Heart right ventricle (tissue), 16 donors: ENCODE results near the gene IFNAR2. TPM values are rescaled to one million over a fixed set of nuclear protein-coding genes. Genes with fewer than 3 reads are reported as not detected.

Experiments
- ATAC-seq, 8 donors: fragments of 200-7000 bp; cut with Tn5 transposase; one replicate each; pipeline ENCODE4 v1.9.1; 2020; ENCODE audit warnings: mild to moderate bottlenecking in 8 of 8, moderate library complexity in 8 of 8, moderate number of reproducible peaks in 1 of 8
- DNase-seq, 2 donors: peaks; one replicate each; pipeline ENCODE4 v3.0.0-alpha.2; 2020
- H3K27ac ChIP-seq, 10 donors: fragments of 200-600 bp; sonication (generic) in 2 of 10; one replicate each; pipeline versions ENCODE4 v1.5.0 to v1.8.0; 2020 to 2022; ENCODE audit warnings: mild to moderate bottlenecking in 3 of 10
- H3K27me3 ChIP-seq, 7 donors: fragments of 200-600 bp; one replicate each; pipeline ENCODE4 v1.8.0; 2021 to 2022; ENCODE audit warnings: mild to moderate bottlenecking in 2 of 7
- H3K36me3 ChIP-seq, 9 donors: fragments of 200-600 bp; sonication (generic) in 1 of 9; one replicate each; pipeline versions ENCODE4 v1.5.0 to v1.8.0; 2020 to 2022; ENCODE audit warnings: mild to moderate bottlenecking in 2 of 9
- H3K4me1 ChIP-seq, 9 donors: fragments of 200-600 bp; sonication (generic) in 1 of 9; one replicate each; pipeline versions ENCODE4 v1.5.0 to v1.8.0; 2020 to 2022; ENCODE audit warnings: mild to moderate bottlenecking in 4 of 9
- H3K4me3 ChIP-seq, 10 donors: fragments of 200-600 bp; sonication (generic) in 2 of 10; one replicate each; pipeline versions ENCODE4 v1.5.0 to v1.8.0; 2020 to 2022; ENCODE audit warnings: mild to moderate bottlenecking in 7 of 10, moderate library complexity in 2 of 10
- H3K9me3 ChIP-seq, 11 donors: fragments of 200-600 bp in 10 of 11; sonication (generic) in 2 of 11; one replicate each; pipeline versions ENCODE4 v1.5.0 to v1.8.0; 2013 to 2022; ENCODE audit warnings: mild to moderate bottlenecking in 2 of 11, control low read depth in 1 of 11, moderate library complexity in 1 of 11
- WGBS, 2 donors: extraction: QIAGEN DNeasy Blood & Tissue Kit; methylation state at CpG; one replicate each; pipeline ENCODE4 v1.1.7; 2013; ENCODE audit warnings: inconsistent platforms in 1 of 2; 5-methylcytosine and 5-hydroxymethylcytosine counted together
- intact Hi-C, 10 donors: fragments of 100-400 bp; cut with DNase I; formaldehyde crosslinking; loops; one replicate each; pipeline versions ENCODE4 v1.11.1 to v1.14.2; 2022
- polyA plus RNA-seq, 2 donors: library from polyadenylated mRNA; stranded (reverse); fragments of 200-250 nt; gene quantifications; one replicate each; pipeline ENCODE4 v1.2.3, GENCODE V29; 2013
- total RNA-seq, 10 donors: library from RNA; stranded (reverse); fragmentation: NEBNext Ultra II Directional in 3 of 10; extraction: Animal tissue kit (Norgen Biotek cat#: 25700) in 3 of 10; gene quantifications; one replicate each; pipeline versions ENCODE4 v1.2.1 to v1.2.4, GENCODE V29; 2021 to 2023
- TF ChIP-seq, protein P1 (sequence below), 9 donors: fragments of 200-600 bp; sonication (generic) in 2 of 9; IDR thresholded peaks; one replicate each; pipeline versions ENCODE4 v1.5.0 to v1.8.0; 2021 to 2022; ENCODE audit warnings: antibody characterized with exemption in 9 of 9, mild to moderate bottlenecking in 5 of 9, moderate library complexity in 1 of 9
- donor health status: Arrhythmogenic right ventricular cardiomyopathy.
- donor health status: ischemic (EF 13 %, LVEDD 7.1; RV severe dilation, severe dysfunction).
- donor health status: healthy with polysubstance abuse.
- donor health status: DM: no; HTN: yes; CAD: no.
- donor health status: DM: no; HTN: no; CAD: no.
- donor health status: ischemic (EF 25% LVEDD 6.9; RV normal size, moderate dysfunction).
- donor health status: ischemic (EF 25% LVEDD 5.7; RV mildly dilated, moderate dysfunction).
- donor health status: healthy.
- donor health status: DM: yes; HTN: yes; CAD: no.
- donor health status: Ischemic cardiomyopathy.
- donor health status: ischemic (EF 35%, LVEDD 5.7; RV mildly dilated, moderate dysfunction).
- donor health status: nonischemic (EF 11% LVEDD 7.7; RV severe dilation, severe dysfunction).
- donor health status: DM: yes; HTN: yes; CAD: no.
- donor health status: PGD.
- donor health status: ischemic (EF 29% LVEDD 5.4; RV normal size, mild dysfunction).
- donor health status: nonischemic (EF 23%, LVEDD 6.1; RV moderate dilation, normal function).

The IFNAR2 gene
- total and polyA plus RNA-seq, 12 donors: 6.7 to 22.9 (median 10.5) TPM

DNA sequence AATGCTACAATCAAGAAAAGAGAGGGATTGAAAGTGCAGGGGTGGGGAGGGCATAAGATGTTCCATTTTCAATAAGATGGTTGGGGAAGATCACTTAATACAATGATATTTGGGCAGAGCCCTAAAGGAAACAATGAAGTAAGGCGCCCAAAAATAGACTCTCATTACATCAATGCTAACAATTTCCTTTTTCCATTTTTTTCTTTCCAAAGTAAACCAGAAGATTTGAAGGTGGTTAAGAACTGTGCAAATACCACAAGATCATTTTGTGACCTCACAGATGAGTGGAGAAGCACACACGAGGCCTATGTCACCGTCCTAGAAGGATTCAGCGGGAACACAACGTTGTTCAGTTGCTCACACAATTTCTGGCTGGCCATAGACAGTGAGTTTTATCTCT lies 16.8 kb downstream of the IFNAR2 start:
- peaks cover 0 to 47% (median 27%) of the 10 kb centered on the region in 9 donors for H3K4me1 ChIP-seq
- peak overlapping the region in 6 of 10 donors; percentile 37 to 61 (median 48) for H3K27ac ChIP-seq
- no peaks in the 10 kb centered on the region for H3K27me3 ChIP-seq
- no peak overlapping the region for H3K4me3 ChIP-seq
- ATAC-seq (peak in 6 of 8 donors; percentile 44 to 73 (median 52)), DNase-seq (no peak)
- TF ChIP-seq, protein P1, sequence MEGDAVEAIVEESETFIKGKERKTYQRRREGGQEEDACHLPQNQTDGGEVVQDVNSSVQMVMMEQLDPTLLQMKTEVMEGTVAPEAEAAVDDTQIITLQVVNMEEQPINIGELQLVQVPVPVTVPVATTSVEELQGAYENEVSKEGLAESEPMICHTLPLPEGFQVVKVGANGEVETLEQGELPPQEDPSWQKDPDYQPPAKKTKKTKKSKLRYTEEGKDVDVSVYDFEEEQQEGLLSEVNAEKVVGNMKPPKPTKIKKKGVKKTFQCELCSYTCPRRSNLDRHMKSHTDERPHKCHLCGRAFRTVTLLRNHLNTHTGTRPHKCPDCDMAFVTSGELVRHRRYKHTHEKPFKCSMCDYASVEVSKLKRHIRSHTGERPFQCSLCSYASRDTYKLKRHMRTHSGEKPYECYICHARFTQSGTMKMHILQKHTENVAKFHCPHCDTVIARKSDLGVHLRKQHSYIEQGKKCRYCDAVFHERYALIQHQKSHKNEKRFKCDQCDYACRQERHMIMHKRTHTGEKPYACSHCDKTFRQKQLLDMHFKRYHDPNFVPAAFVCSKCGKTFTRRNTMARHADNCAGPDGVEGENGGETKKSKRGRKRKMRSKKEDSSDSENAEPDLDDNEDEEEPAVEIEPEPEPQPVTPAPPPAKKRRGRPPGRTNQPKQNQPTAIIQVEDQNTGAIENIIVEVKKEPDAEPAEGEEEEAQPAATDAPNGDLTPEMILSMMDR (IDR thresholded peaks at IDR 0.05): no peak
- intact Hi-C loops: no loop called here
- peaks cover 0 to 94% (median 40%) of the 10 kb centered on the region in 9 donors for H3K36me3 ChIP-seq
- no peaks in the 10 kb centered on the region for H3K9me3 ChIP-seq
- WGBS, 2 donors: 73 to 74% methylated on average over 5 of the region's 5 CpGs

DNA sequence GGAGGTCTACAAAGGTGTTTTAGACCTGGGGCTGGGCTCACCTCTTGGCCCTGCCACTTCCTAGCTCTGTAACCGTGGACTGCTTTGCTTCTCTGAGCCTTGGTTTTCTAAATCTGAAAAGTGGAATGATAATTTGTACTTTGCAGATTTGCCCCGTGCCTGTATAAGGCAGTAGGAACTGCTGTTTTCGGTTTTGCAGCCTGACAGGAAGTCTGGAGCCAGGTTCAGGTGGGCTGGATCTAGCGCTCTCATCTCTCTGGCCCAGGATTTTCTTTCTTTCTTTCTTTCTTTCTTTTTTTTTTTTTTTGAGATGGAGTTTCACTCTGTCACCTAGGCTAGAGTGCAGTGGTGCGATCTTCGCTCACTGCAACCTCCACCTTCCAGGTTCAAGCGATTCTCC lies 17.2 kb downstream of the IFNAR2 start:
- Histone ChIP-seq H3K4me3 (no peak overlapping the region), H3K36me3 (peaks cover 0 to 96% (median 45%) of the 10 kb centered on the region in 9 donors), H3K27me3 (no peaks in the 10 kb centered on the region), H3K9me3 (no peaks in the 10 kb centered on the region), H3K4me1 (peaks cover 0 to 46% (median 27%) of the 10 kb centered on the region in 9 donors), H3K27ac (peak overlapping the region in 6 of 10 donors; percentile 37 to 61 (median 48))
- DNase-seq (no peak), ATAC-seq (no peak)
- WGBS, 2 donors: 92 to 94% methylated on average over 7 of the region's 7 CpGs
- TF ChIP-seq, protein P1 (IDR thresholded peaks at IDR 0.05): no peak
- intact Hi-C loops: no loop called here

DNA sequence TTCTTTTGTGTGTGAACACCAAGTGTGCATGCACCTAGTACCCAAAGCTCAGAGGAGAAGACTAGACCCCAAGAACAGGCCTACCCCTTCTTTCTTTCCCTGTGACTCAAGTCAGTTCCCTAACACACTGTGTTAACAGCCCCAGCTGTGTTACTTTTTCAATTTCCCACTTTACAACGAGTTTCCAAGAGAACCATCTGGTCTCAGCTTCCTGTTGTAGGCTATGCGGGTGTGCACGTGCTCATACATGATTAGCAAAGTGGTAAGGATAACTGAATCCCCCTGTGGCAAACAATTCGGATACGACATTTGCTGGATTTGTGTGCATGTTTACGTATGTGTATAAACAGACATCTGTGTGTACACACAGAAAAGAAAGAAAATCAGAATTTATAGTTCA lies 17.9 kb downstream of the IFNAR2 start:
- no peaks in the 10 kb centered on the region for H3K27me3 ChIP-seq
- ATAC-seq (peak in 3 of 8 donors; percentile 8 to 31 (median 23)), DNase-seq (no peak)
- H3K9me3 ChIP-seq: no peaks in the 10 kb centered on the region
- H3K4me1 ChIP-seq: peaks cover 0 to 50% (median 29%) of the 10 kb centered on the region in 9 donors
- TF ChIP-seq, protein P1 (IDR thresholded peaks at IDR 0.05): no peak
- H3K36me3 ChIP-seq: peaks cover 0 to 98% (median 47%) of the 10 kb centered on the region in 9 donors
- WGBS, 2 donors: 40 to 47% methylated on average over 6 of the region's 6 CpGs
- no peak overlapping the region for H3K4me3 ChIP-seq
- peak overlapping the region in 5 of 10 donors; percentile 12 to 59 (median 45) for H3K27ac ChIP-seq
- intact Hi-C loops: no loop called here

DNA sequence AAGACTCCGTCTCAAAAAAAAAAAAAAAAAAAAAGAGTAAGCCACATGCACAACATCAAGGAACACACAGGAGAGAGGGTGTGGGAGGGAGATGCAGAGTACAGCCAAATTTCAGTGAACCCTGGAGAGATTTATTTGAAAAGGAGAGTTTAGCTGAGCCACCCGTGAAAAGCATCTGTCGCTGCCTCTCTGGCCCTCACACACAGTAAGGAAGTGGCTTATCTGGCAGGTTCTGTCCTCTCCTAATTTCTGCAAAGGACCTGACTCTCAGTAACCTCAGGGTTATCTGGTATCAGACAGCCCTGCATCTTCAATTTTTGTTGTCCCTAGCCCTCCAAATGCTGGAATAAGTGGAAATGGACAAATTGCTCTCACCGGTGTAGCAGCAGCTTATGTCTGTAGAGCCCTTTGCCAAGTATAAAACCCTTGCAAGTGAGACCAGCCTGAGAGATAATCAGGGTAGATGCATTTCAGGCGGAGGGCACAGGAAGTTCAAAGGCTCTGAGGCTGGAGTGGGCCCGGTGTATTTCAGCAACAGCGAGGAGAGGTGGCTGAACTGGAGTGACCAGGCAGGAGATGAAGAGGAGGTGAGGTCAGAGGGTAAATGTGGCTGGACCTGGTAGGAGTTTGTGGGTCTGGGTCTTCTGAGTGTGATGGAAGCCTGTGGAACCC lies 19.7 kb downstream of the IFNAR2 start:
- H3K27ac ChIP-seq: no peak overlapping the region
- TF ChIP-seq, protein P1 (IDR thresholded peaks at IDR 0.05): no peak
- H3K9me3 ChIP-seq: no peaks in the 10 kb centered on the region
- peaks cover 0 to 100% (median 51%) of the 10 kb centered on the region in 9 donors for H3K36me3 ChIP-seq
- peaks cover 0 to 48% (median 27%) of the 10 kb centered on the region in 9 donors for H3K4me1 ChIP-seq
- intact Hi-C loops: no loop called here
- ATAC-seq: peak in 1 of 8 donors; percentile 22
- H3K4me3 ChIP-seq: no peak overlapping the region
- no peak for DNase-seq
- WGBS, 2 donors: 70 to 79% methylated on average over 7 of the region's 7 CpGs
- H3K27me3 ChIP-seq: no peaks in the 10 kb centered on the region
